ENCODE measurements around the gene CSNK1E. TPM values are rescaled to one million over a fixed set of nuclear protein-coding genes. Genes with fewer than 3 reads are reported as not detected.

CSNK1E gene
- total RNA-seq, 1 donor from 2014 or later = 402 TPM

- Mint-ChIP-seq H3K36me3 (ENCODE audit: unreplicated experiment) (no peaks in the 10 kb centered on the region), H3K4me3 (ENCODE audit: unreplicated experiment) (no peak overlapping the region), H3K27me3 (ENCODE audit: unreplicated experiment) (peaks cover 2% of the 10 kb centered on the region), H3K27ac (ENCODE audit: unreplicated experiment) (peak overlapping the region; percentile 33), H3K9me3 (ENCODE audit: unreplicated experiment) (peaks cover 8% of the 10 kb centered on the region), H3K4me1 (ENCODE audit: low read depth, unreplicated experiment) (peaks cover 8% of the 10 kb centered on the region)
- DNase-seq = no peak
- TF ChIP-seq CTCF (IDR thresholded peaks at IDR 0.05; ENCODE audit: partially characterized antibody, unreplicated experiment) = no peak
These were observed 10.6 kb upstream of the CSNK1E start for GRCh38 chr22:38327805-38328204.

DNA sequence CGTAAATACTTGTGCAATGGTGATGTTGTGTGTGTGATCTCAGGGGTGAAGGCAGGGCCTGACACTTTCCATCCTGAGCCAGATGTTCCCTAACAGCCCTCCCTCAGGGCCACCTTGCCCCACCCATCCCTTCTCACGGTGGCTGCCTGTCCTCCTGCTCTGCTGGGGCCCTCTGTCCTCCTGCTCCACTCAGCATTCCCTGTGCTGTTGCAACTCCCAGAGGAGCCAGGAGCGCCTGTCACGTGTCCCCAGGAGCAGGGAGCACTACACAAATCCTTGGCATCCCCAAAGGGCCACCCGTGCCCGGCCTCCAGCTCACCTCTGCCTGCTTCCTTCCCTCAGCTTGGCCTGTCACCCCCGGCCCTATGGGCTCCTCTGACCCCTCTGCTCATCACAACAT, 10.2 kb upstream of the CSNK1E start:
- peak overlapping the region; percentile 65 for H3K4me3 Mint-ChIP-seq (ENCODE audit: unreplicated experiment)
- H3K36me3 Mint-ChIP-seq (ENCODE audit: unreplicated experiment) = no peaks in the 10 kb centered on the region
- no peak overlapping the region for H3K27ac Mint-ChIP-seq (ENCODE audit: unreplicated experiment)
- H3K4me1 Mint-ChIP-seq (ENCODE audit: low read depth, unreplicated experiment) = peaks cover 8% of the 10 kb centered on the region
- peaks cover 2% of the 10 kb centered on the region for H3K27me3 Mint-ChIP-seq (ENCODE audit: unreplicated experiment)
- no peak for TF ChIP-seq CTCF (IDR thresholded peaks at IDR 0.05; ENCODE audit: partially characterized antibody, unreplicated experiment)
- no peak for DNase-seq
- H3K9me3 Mint-ChIP-seq (ENCODE audit: unreplicated experiment) = peaks cover 7% of the 10 kb centered on the region

- H3K36me3 Mint-ChIP-seq (ENCODE audit: unreplicated experiment) = no peaks in the 10 kb centered on the region
- H3K27me3 Mint-ChIP-seq (ENCODE audit: unreplicated experiment) = peaks cover 2% of the 10 kb centered on the region
- no peak for DNase-seq
- no peak for TF ChIP-seq CTCF (IDR thresholded peaks at IDR 0.05; ENCODE audit: partially characterized antibody, unreplicated experiment)
- no peak overlapping the region for H3K27ac Mint-ChIP-seq (ENCODE audit: unreplicated experiment)
- H3K4me3 Mint-ChIP-seq (ENCODE audit: unreplicated experiment) = no peak overlapping the region
- H3K4me1 Mint-ChIP-seq (ENCODE audit: low read depth, unreplicated experiment) = peaks cover 8% of the 10 kb centered on the region
- H3K9me3 Mint-ChIP-seq (ENCODE audit: unreplicated experiment) = peaks cover 7% of the 10 kb centered on the region
These were observed 8.4 kb upstream of the CSNK1E start for GRCh38 chr22:38325587-38325986.

GRCh38 chr22:38320605-38321402, 3.6 kb upstream of the CSNK1E start:
- H3K9me3 Mint-ChIP-seq (ENCODE audit: unreplicated experiment) = peaks cover 16% of the 10 kb centered on the region
- H3K27ac Mint-ChIP-seq (ENCODE audit: unreplicated experiment) = no peak overlapping the region
- no peaks in the 10 kb centered on the region for H3K36me3 Mint-ChIP-seq (ENCODE audit: unreplicated experiment)
- peaks cover 7% of the 10 kb centered on the region for H3K27me3 Mint-ChIP-seq (ENCODE audit: unreplicated experiment)
- DNase-seq = no peak
- H3K4me1 Mint-ChIP-seq (ENCODE audit: low read depth, unreplicated experiment) = peaks cover 5% of the 10 kb centered on the region
- TF ChIP-seq CTCF (IDR thresholded peaks at IDR 0.05; ENCODE audit: partially characterized antibody, unreplicated experiment) = no peak
- H3K4me3 Mint-ChIP-seq (ENCODE audit: unreplicated experiment) = no peak overlapping the region

Data from glutamatergic neuron (in vitro differentiated cells).